Loucy (cell line): ENCODE results near the gene GTPBP4.

ENCODE experiments used
- CTCF ChIP-seq: fragments of 200-600 bp; sonication (generic); conservative IDR thresholded peaks from 2 replicates; pipeline ENCODE4 v1.5.1; 2014; ENCODE audit warnings: mild to moderate bottlenecking, antibody characterized with exemption, low read length
- EZH2phosphoT487 ChIP-seq: fragments of 200-600 bp; IDR thresholded peaks from 2 replicates; pipeline ENCODE4 v1.6.1; 2018; ENCODE audit warnings: antibody characterized with exemption, mild to moderate bottlenecking, moderate library complexity, borderline replicate concordance

- TF ChIP-seq CTCF (no peak), EZH2phosphoT487 (no peak)
Observed at GRCh38 chr10:949446-949845, 38.8 kb upstream of the GTPBP4 start.
